Neuronal stem cell (in vitro differentiated cells): Measurements from ENCODE around the gene YTHDF2.
"Not testable (repeated sequence)": the region's sequence is repeated elsewhere in the genome, so short reads cannot be mapped to it uniquely, and the experiment has no call there.

Source experiments
- DNase-seq: peaks from one replicate; pipeline ENCODE4 v3.0.0-alpha.2; 2013; ENCODE audit warnings: low spot score
- H2AFZ ChIP-seq: one replicate; pipeline ENCODE4 v1.6.1; 2013; ENCODE audit warnings: mild to moderate bottlenecking, low read length, inconsistent platforms
- H2AK5ac ChIP-seq: 2 replicates; pipeline ENCODE4 v1.6.1; 2013; ENCODE audit warnings: low read depth, mild to moderate bottlenecking, inconsistent platforms, low read length, moderate library complexity, mixed read lengths
- H2BK120ac ChIP-seq: 2 replicates; pipeline ENCODE4 v1.6.1; 2013; ENCODE audit warnings: low read depth, mild to moderate bottlenecking, inconsistent platforms, low read length, moderate library complexity, mixed read lengths
- H2BK12ac ChIP-seq: one replicate; pipeline ENCODE4 v1.6.1; 2013; ENCODE audit warnings: low read length, inconsistent platforms
- H2BK15ac ChIP-seq: 2 replicates; pipeline ENCODE4 v1.6.1; 2013; ENCODE audit warnings: mild to moderate bottlenecking, low read length, inconsistent platforms, mixed read lengths
- H2BK5ac ChIP-seq: one replicate; pipeline ENCODE4 v1.6.1; 2013; ENCODE audit warnings: inconsistent platforms, mild to moderate bottlenecking, low read length, moderate library complexity
- H3K14ac ChIP-seq: one replicate; pipeline ENCODE4 v1.6.1; 2013; ENCODE audit warnings: low read length, inconsistent platforms
- H3K18ac ChIP-seq: 2 replicates; pipeline ENCODE4 v1.6.1; 2013; ENCODE audit warnings: low read length, inconsistent platforms
- H3K23ac ChIP-seq: 2 replicates; pipeline ENCODE4 v1.6.1; 2013; ENCODE audit warnings: low read depth, mild to moderate bottlenecking, mixed read lengths, low read length, inconsistent platforms; ENCODE audit not compliant: poor library complexity
- H3K27ac ChIP-seq: replicated peaks from 3 replicates; pipeline ENCODE4 v1.5.1; 2013; ENCODE audit warnings: low read length, inconsistent platforms
- H3K27me3 ChIP-seq, 3 experiments: 2 replicates each; pipeline ENCODE4 v1.6.1; 2013; ENCODE audit warnings: low read length in 3 of 3, mild to moderate bottlenecking in 2 of 3, inconsistent platforms in 1 of 3, low read depth in 1 of 3, mixed read lengths in 1 of 3, moderate library complexity in 1 of 3; ENCODE audit not compliant: control insufficient read depth in 3 of 3, insufficient read depth in 3 of 3
- H3K36me3 ChIP-seq, 2 donors: replicated peaks in 1 of 2; 2 replicates each; pipeline ENCODE4 v1.6.1; 2013; ENCODE audit warnings: low read length in 2 of 2; ENCODE audit not compliant: control insufficient read depth in 2 of 2, insufficient read depth in 2 of 2
- H3K4ac ChIP-seq: 2 replicates; pipeline ENCODE4 v1.6.1; 2013; ENCODE audit warnings: inconsistent platforms, mild to moderate bottlenecking, low read length, moderate library complexity
- H3K4me1 ChIP-seq, 2 donors: 1 replicate in 1 of 2; 2 replicates in 1 of 2; pipeline ENCODE4 v1.6.1; 2013; ENCODE audit warnings: low read length in 2 of 2, low read depth in 1 of 2; ENCODE audit not compliant: control insufficient read depth in 2 of 2, insufficient read depth in 1 of 2
- H3K4me2 ChIP-seq: one replicate; pipeline ENCODE4 v1.6.1; 2013; ENCODE audit warnings: mild to moderate bottlenecking, low read length, inconsistent platforms; ENCODE audit not compliant: insufficient read depth, poor library complexity, severe bottlenecking
- H3K4me3 ChIP-seq, 2 donors: 2 replicates each; pipeline ENCODE4 v1.5.1; 2013; ENCODE audit warnings: low read length in 2 of 2, mild to moderate bottlenecking in 2 of 2, inconsistent platforms in 1 of 2, moderate library complexity in 1 of 2
- H3K79me1 ChIP-seq: one replicate; pipeline ENCODE4 v1.6.1; 2013; ENCODE audit warnings: low read depth, mild to moderate bottlenecking, inconsistent platforms, low read length, moderate library complexity
- H3K9ac ChIP-seq: one replicate; pipeline ENCODE4 v1.6.1; 2013; ENCODE audit warnings: mild to moderate bottlenecking, low read depth, low read length, inconsistent platforms; ENCODE audit not compliant: poor library complexity
- H3K9me3 ChIP-seq, 2 donors: replicated peaks in 1 of 2; 2 replicates each; pipeline versions ENCODE3 to v1.6.1; 2013; ENCODE audit warnings: low read length in 2 of 2, mild to moderate bottlenecking in 2 of 2, inconsistent platforms in 1 of 2, low read depth in 1 of 2, mixed read lengths in 1 of 2, moderate library complexity in 1 of 2; ENCODE audit not compliant: control insufficient read depth in 2 of 2, insufficient read depth in 1 of 2
- H4K8ac ChIP-seq: one replicate; pipeline ENCODE4 v1.6.1; 2013; ENCODE audit warnings: low read depth, mild to moderate bottlenecking, inconsistent platforms, low read length, moderate library complexity
- H4K91ac ChIP-seq: one replicate; pipeline ENCODE4 v1.6.1; 2013; ENCODE audit warnings: low read length, low read depth, mild to moderate bottlenecking, inconsistent platforms; ENCODE audit not compliant: poor library complexity
- WGBS, 2 donors: extraction: QIAGEN DNeasy Blood & Tissue Kit; methylation state at CpG; one replicate each; pipeline ENCODE4 v1.1.7; 2013; ENCODE audit warnings: missing lambda C conversion rate in 2 of 2, mixed read lengths in 1 of 2; ENCODE audit not compliant: insufficient read length in 2 of 2, insufficient replicate concordance in 1 of 2; ENCODE audit errors: extremely low coverage in 2 of 2; 5-methylcytosine and 5-hydroxymethylcytosine counted together

YTHDF2 gene

DNA sequence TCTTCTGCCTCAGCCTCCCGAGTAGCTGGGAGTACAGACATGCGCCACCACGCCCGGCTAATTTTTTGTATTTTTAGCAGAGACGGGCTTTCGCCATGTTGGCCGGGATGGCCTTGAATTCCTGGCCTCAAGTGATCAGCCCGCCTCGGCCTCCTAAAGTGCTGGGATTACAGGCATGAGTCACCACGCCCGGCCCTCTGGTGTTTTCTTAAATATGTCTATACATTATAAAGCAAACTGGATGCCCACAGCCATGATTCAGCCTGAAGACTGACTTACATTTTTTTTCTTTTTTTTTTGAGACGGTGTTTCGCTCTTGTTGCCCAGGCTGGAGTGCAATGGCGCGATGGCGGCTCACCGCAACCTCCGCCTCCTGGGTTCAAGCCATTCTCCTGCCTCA lies 14.8 kb upstream of the YTHDF2 start:
- H3K79me1 ChIP-seq, H3K36me3 ChIP-seq, H3K27me3 ChIP-seq, H2AK5ac ChIP-seq, H2BK5ac ChIP-seq, H2BK120ac ChIP-seq, H3K4me1 ChIP-seq, H2AFZ ChIP-seq, DNase-seq, H3K9me3 ChIP-seq, H3K9ac ChIP-seq, H3K4me2 ChIP-seq, H3K4me3 ChIP-seq, H3K23ac ChIP-seq, H4K8ac ChIP-seq, H4K91ac ChIP-seq, H3K4ac ChIP-seq, H3K18ac ChIP-seq, H3K27ac ChIP-seq, H2BK15ac ChIP-seq, H3K14ac ChIP-seq, H2BK12ac ChIP-seq: not testable (repeated sequence)
- WGBS, 2 donors: no CpG with 5 or more reads among the region's 18 CpGs

- not testable (repeated sequence) for H3K9ac ChIP-seq, H3K79me1 ChIP-seq, DNase-seq, H2BK15ac ChIP-seq, H2BK12ac ChIP-seq, H4K8ac ChIP-seq, H2AFZ ChIP-seq, H3K4me3 ChIP-seq, H3K4ac ChIP-seq, H2BK120ac ChIP-seq, H2AK5ac ChIP-seq, H3K36me3 ChIP-seq, H3K4me2 ChIP-seq, H3K4me1 ChIP-seq, H3K18ac ChIP-seq, H2BK5ac ChIP-seq, H3K27ac ChIP-seq, H3K9me3 ChIP-seq, H3K14ac ChIP-seq, H4K91ac ChIP-seq, H3K23ac ChIP-seq, H3K27me3 ChIP-seq
- no CpG with 5 or more reads among the region's 5 CpGs for WGBS, 2 donors
Observed at GRCh38 chr1:28725365-28725764, 11.4 kb upstream of the YTHDF2 start.

DNA sequence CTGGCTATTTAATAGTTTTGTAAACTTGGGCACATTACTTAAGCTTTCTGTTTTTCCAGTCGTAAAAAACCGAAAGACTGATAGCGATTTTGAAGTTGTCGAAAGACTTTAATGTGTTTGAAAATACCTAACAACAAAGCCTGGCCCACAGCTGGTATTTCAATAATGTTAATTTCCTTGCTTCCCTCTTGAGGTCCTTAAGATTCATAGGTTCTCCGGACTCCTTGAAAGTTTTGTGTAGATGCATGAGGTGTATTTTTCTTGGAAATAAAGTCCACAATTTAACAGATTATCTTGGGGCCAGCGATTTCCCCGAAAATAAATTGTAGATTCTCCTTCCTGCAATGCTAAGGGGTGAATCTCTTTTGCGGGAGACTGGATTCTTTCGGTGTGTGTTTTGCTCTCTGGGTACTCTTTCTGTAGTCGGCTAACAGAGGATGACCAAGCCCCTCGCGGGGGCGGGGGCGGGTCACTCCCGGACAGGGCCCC lies 735 bp upstream of the YTHDF2 start:
- Histone ChIP-seq H3K4me2 (peak overlapping the region; percentile 54), H3K27ac (peak overlapping the region; percentile 91), H3K9me3 (no peaks in the 10 kb centered on the region), H3K4me1 (peaks cover 8 to 9% of the 10 kb centered on the region in 2 donors), H3K27me3 (no peaks in the 10 kb centered on the region), H2BK5ac (peak overlapping the region; percentile 43), H4K91ac (no peak overlapping the region), H3K23ac (no peak overlapping the region), H3K79me1 (peaks cover 3% of the 10 kb centered on the region), H3K9ac (no peak overlapping the region), H2BK12ac (no peak overlapping the region), H2BK15ac (no peak overlapping the region), H4K8ac (no peak overlapping the region), H2BK120ac (no peak overlapping the region), H3K14ac (no peak overlapping the region), H3K4ac (no peak overlapping the region), H3K18ac (peak overlapping the region; percentile 33), H2AFZ (peak overlapping the region; percentile 98), H3K36me3 (peaks cover 10 to 32% of the 10 kb centered on the region in 2 donors), H3K4me3 (peak overlapping the region; percentile 66 to 71), H2AK5ac (no peak overlapping the region)
- DNase-seq: no peak
- no CpG with 5 or more reads among the region's 15 CpGs for WGBS, 2 donors

GRCh38 chr1:28737307-28738132 lies 780 bp downstream of the YTHDF2 start:
- Histone ChIP-seq H3K23ac (peak overlapping the region; percentile 98), H3K4me1 (peaks cover 8 to 9% of the 10 kb centered on the region in 2 donors), H3K4me3 (peak overlapping the region; percentile 71 to 99), H3K4me2 (peak overlapping the region; percentile 59), H2AFZ (peak overlapping the region; percentile 84), H2BK15ac (peak overlapping the region; percentile 2), H4K91ac (peak overlapping the region; percentile 41), H4K8ac (no peak overlapping the region), H2BK120ac (peak overlapping the region; percentile 99), H3K9me3 (no peaks in the 10 kb centered on the region), H3K27me3 (no peaks in the 10 kb centered on the region), H3K9ac (peak overlapping the region; percentile 99), H3K14ac (peak overlapping the region; percentile 84), H3K79me1 (peaks cover 3% of the 10 kb centered on the region), H3K4ac (peak overlapping the region; percentile 58), H2BK12ac (no peak overlapping the region), H3K36me3 (peaks cover 22 to 47% of the 10 kb centered on the region in 2 donors), H2BK5ac (peak overlapping the region; percentile 43), H3K27ac (peak overlapping the region; percentile 95), H2AK5ac (peak overlapping the region; percentile 97), H3K18ac (peak overlapping the region; percentile 100)
- WGBS, 2 donors: no CpG with 5 or more reads among the region's 53 CpGs
- peak; percentile 63 for DNase-seq
